Osteocyte (in vitro differentiated cells): ENCODE data around the gene APLP1. TPM values are rescaled to one million over a fixed set of nuclear protein-coding genes. Genes with fewer than 3 reads are reported as not detected.

ENCODE experiments used
- DNase-seq: peaks from one replicate; pipeline ENCODE4 v3.0.0; 2021; ENCODE audit warnings: mixed read lengths; ENCODE audit not compliant: unreplicated experiment; ENCODE audit errors: extremely low spot score
- H3K27ac Mint-ChIP-seq: one replicate; pipeline ENCODE4 v1.8.0; 2021; ENCODE audit warnings: mild to moderate bottlenecking, mixed read lengths; ENCODE audit not compliant: unreplicated experiment
- H3K27me3 Mint-ChIP-seq: one replicate; pipeline ENCODE4 v1.8.0; 2021; ENCODE audit warnings: mixed read lengths; ENCODE audit not compliant: unreplicated experiment
- H3K36me3 Mint-ChIP-seq: one replicate; pipeline ENCODE4 v1.8.0; 2021; ENCODE audit warnings: mixed read lengths; ENCODE audit not compliant: unreplicated experiment
- H3K4me1 Mint-ChIP-seq: one replicate; pipeline ENCODE4 v1.8.0; 2021; ENCODE audit warnings: mixed read lengths; ENCODE audit not compliant: unreplicated experiment
- H3K4me3 Mint-ChIP-seq: one replicate; pipeline ENCODE4 v1.8.0; 2021; ENCODE audit warnings: mild to moderate bottlenecking, moderate library complexity, mixed read lengths; ENCODE audit not compliant: unreplicated experiment
- H3K9me3 Mint-ChIP-seq: one replicate; pipeline ENCODE4 v1.8.0; 2021; ENCODE audit warnings: mixed read lengths; ENCODE audit not compliant: unreplicated experiment
- total RNA-seq: library from RNA; stranded (reverse); gene quantifications from 2 replicates; pipeline ENCODE4 v1.2.1, GENCODE V29; 2021
- TF ChIP-seq, protein P1 (sequence below): fragments of 200-600 bp; sonication (generic); IDR thresholded peaks from 2 replicates; pipeline ENCODE4 v1.5.0; 2021; ENCODE audit warnings: antibody characterized with exemption, mild to moderate bottlenecking, moderate library complexity

The APLP1 gene
- total RNA-seq, 1 donor from 2014 or later: 12.6 TPM

- H3K36me3 Mint-ChIP-seq: no peaks in the 10 kb centered on the region
- no peaks in the 10 kb centered on the region for H3K9me3 Mint-ChIP-seq
- no peak overlapping the region for H3K27ac Mint-ChIP-seq
- TF ChIP-seq, protein P1, sequence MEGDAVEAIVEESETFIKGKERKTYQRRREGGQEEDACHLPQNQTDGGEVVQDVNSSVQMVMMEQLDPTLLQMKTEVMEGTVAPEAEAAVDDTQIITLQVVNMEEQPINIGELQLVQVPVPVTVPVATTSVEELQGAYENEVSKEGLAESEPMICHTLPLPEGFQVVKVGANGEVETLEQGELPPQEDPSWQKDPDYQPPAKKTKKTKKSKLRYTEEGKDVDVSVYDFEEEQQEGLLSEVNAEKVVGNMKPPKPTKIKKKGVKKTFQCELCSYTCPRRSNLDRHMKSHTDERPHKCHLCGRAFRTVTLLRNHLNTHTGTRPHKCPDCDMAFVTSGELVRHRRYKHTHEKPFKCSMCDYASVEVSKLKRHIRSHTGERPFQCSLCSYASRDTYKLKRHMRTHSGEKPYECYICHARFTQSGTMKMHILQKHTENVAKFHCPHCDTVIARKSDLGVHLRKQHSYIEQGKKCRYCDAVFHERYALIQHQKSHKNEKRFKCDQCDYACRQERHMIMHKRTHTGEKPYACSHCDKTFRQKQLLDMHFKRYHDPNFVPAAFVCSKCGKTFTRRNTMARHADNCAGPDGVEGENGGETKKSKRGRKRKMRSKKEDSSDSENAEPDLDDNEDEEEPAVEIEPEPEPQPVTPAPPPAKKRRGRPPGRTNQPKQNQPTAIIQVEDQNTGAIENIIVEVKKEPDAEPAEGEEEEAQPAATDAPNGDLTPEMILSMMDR: no peak
- peaks cover 8% of the 10 kb centered on the region for H3K27me3 Mint-ChIP-seq
- no peak overlapping the region for H3K4me3 Mint-ChIP-seq
- no peak for DNase-seq
- H3K4me1 Mint-ChIP-seq: peaks cover 9% of the 10 kb centered on the region
These were observed 6.1 kb downstream of the APLP1 start for GRCh38 chr19:35874392-35874930.

DNA sequence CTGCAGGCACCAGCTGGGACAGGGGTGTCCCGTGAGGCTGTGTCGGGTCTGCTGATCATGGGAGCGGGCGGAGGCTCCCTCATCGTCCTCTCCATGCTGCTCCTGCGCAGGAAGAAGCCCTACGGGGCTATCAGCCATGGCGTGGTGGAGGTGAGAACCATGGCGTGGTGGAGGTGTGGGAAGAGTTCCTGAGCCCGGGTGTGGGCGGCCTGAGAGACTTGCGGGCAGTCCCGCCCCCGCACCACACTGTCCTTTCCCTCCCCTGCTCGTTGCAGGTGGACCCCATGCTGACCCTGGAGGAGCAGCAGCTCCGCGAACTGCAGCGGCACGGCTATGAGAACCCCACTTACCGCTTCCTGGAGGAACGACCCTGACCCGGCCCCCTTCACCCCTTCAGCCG is 10.7 kb downstream of the APLP1 start:
- Mint-ChIP-seq H3K36me3 (no peaks in the 10 kb centered on the region), H3K4me3 (no peak overlapping the region)
- no peak for DNase-seq

DNA sequence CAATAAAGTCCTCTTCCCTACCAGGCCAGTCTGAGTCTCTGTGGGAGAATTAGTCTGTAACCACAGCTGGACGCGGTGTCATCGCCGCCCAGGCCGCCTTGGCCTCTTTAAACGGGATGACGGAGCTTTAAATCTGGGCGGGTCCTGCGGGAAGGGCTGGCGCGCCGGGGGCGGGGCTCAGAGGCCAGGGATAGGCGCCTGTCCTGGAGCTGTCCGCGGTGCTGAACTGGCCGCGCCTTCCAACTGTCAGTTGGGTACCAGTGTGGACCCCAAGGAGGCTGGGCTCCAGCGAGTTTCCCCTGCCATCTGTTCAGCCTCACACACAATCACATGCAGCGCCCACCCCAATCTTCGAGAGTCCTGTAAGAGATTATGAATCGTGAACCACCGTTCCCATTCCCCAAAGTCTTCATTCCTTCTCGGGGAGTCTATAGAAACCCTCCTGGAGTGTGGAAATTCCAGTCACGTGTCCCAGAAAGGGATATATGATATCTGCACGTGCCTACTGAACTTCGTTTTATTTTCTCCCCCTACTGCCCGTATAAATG is 11.5 kb downstream of the APLP1 start:
- Mint-ChIP-seq H3K4me3 (no peak overlapping the region), H3K27me3 (peaks cover 6% of the 10 kb centered on the region), H3K36me3 (no peaks in the 10 kb centered on the region), H3K9me3 (no peaks in the 10 kb centered on the region), H3K4me1 (peaks cover 7% of the 10 kb centered on the region), H3K27ac (no peak overlapping the region)
- peak; percentile 94 for DNase-seq
- TF ChIP-seq, protein P1: no peak

More for the DNA sequence above, 10.7 kb downstream of the APLP1 start:
- H3K9me3 Mint-ChIP-seq: no peaks in the 10 kb centered on the region
- H3K4me1 Mint-ChIP-seq: peaks cover 7% of the 10 kb centered on the region
- H3K27ac Mint-ChIP-seq: no peak overlapping the region
- TF ChIP-seq, protein P1: no peak
- H3K27me3 Mint-ChIP-seq: peaks cover 6% of the 10 kb centered on the region

DNA sequence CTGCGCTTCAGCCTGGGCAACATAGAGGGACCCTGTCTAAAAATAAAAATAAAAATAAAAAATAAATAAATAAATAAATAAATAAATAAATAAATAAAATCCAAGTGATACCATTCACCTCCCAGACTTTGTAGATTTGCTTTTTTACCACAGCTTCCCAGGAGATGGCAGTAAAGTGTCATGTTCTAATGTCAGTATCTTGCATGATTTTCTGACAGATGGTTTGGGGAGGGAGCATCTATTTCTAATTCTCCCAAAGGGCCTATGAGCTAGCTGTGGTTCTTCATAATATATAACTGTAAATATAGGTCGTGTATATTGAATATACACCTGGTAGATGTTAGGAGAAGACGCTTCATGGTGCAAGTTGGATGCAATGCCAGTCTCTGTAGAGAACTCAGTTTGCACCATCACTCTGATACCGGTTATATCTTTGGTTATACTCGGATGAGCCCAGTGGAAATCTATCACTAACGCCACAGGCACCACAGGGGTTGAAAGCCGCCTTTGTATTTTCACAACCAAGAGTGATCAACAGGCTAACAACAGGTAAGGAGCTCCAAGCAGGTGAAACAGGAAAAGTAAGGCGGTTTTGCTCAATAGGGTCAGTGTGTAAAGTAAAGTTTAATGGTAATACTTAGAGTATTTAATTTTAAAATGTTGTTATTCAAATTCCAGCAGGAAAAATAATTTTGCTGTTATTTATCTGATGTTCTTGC is 13.9 kb downstream of the APLP1 start:
- peaks cover 7% of the 10 kb centered on the region for H3K4me1 Mint-ChIP-seq
- H3K27me3 Mint-ChIP-seq: peaks cover 3% of the 10 kb centered on the region
- H3K4me3 Mint-ChIP-seq: no peak overlapping the region
- no peaks in the 10 kb centered on the region for H3K9me3 Mint-ChIP-seq
- DNase-seq: no peak
- H3K36me3 Mint-ChIP-seq: peaks cover 5% of the 10 kb centered on the region
- H3K27ac Mint-ChIP-seq: no peak overlapping the region
- TF ChIP-seq, protein P1: peak; percentile 65

- TF ChIP-seq, protein P1: no peak
- no peak for DNase-seq
- Mint-ChIP-seq H3K4me1 (peaks cover 7% of the 10 kb centered on the region), H3K9me3 (no peaks in the 10 kb centered on the region), H3K4me3 (no peak overlapping the region), H3K27me3 (peaks cover 3% of the 10 kb centered on the region), H3K27ac (no peak overlapping the region), H3K36me3 (peaks cover 14% of the 10 kb centered on the region)
These were observed 15.5 kb downstream of the APLP1 start for GRCh38 chr19:35883882-35884281.
